Suppressor macrophage (primary cell): ENCODE measurements around the gene CISH.

ENCODE experiments used
- DNase-seq, 4 experiments: peaks; one replicate each; pipeline ENCODE4 v3.0.0-alpha.2; 2020 to 2022

The CISH gene

DNA sequence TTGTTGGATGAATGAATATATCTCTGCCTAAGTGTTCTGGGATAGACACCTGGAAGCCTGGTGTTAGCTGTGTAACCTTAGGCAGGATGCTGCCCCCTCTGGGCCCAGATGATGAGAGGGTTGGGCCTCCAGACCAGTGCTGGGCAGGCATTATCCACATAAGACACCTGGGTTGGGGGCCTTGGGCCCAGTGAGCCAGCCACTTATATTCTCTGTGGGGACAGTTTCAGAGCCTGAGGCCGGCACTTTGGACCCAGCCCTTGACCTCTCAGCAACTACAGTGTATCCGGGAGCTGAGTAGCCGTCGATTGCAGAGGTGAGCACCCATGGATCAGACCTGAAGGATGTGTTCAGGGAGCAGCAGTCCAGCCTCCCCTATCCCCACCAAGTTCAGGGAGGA is 40.1 kb downstream of the CISH start:
- DNase-seq: no peak

DNA sequence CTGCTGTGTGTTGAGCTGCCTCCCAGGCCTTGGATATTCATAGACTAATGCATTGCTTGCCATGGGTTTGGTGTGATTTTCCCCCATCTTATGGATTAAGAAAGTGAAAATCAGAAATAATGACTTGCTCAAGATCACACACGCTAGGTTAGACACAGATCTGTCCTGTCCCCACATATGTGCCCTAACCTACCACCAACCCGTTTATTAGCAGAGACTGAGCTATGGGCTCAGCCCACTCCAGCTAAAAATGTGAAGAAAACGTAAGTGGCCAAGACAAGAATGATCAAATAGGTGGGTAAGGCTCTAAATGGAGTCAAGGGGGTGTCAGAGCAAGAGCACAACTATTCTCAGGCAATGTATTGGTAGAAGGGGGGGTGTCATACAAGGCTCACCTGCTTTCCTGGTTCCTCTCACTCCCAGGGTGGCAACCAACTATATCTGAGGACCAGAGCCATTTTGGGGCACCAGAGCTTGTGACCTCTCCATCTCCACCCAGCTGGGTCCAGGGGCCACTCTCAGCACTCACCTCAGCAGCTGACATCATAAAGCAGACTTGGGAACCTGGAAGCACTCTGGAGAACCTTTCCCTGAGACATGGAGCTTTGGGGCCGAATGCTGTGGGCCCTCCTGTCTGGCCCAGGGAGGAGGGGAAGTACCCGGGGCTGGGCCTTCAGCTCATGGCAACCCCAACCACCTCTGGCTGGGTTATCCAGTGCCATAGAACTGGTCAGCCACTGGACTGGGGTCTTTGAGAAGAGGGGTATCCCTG is 40.9 kb downstream of the CISH start:
- DNase-seq: no peak

DNA sequence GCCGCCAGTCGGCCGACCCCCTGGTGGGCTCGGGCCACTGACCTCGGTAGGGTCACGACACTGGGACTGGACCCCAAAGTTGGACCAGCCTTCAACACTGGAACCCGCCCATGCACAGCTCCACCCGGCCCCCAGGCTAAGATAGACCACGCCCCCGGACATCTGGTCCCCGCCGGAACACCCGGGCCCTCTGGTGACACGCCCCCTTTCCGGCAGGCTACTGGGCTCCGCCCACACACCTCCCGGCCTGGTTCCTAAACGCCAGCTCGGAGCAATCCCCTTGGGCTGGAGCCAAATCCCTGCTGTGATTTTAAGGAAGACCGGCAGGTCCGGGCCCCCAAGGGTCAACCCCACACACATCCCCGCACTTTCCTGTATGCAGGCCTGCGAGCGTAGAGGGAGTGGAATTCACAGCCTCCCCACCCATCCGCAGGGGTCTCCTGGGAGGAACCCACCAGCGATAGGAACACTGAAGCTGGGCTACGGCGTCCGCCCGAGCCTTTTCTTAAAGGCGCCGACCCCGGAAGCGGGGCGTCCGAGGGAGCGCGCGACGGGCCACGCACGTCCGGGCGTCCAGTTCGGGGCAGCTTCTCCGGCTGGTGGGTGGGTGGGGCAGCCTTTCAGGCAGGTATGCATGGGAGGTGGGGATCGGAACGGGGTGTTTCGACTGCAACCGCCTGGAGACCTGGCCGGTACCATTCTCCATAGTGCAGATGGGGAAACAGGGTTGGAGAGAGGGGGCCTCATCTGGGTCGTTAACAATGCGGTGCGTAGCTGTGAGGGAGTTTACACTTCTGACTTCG is 42.4 kb downstream of the CISH start, which contains the start of gene HEMK1:
HEMK1 (plus strand) TSS at position 576 of the 803 bp plus-strand sequence. CDS start 1,583 bp downstream, outside the sequence.
- DNase-seq: peak; percentile 97 to 100 (median 100)

DNA sequence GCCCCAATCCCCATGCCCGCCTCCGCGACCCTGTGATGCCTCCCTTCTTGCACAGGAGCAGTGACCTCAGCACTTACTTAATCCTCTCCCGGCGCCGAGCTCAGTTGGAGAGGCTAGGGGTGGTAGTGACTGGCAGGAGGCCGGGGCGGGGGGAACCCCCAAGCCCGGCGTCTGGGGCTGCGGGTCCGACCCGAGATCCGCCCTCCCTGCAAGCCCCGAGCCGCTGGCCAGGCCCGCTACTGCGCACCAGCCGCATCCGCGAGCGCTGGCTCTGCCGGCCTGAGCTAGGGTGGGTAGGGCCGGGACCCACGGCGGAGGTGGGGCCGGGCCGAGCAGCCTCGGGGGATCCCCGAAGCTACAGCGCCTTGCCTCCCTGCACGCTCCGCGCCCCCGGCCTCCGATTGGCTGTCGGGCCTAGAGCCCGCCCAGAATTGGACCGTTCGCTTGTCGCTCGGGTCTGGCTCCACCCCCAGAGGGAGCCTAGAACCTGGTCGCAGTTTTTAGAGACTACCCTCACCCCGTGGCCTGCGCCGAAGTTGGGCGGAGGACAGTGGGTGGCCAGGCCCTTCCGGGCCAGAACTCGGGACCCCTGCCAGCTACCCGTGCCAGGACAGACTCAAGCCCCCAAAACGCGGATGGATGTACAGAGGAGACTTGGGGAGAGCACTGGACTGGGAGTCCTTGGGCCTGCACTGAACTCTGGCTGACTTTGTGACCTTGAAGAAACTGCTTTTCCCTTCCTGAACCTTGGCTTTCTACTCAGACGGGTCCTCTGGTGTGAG is 44.0 kb downstream of the CISH start, which contains the start of gene C3orf18:
C3orf18 (minus strand) TSS at position 362 of the 782 bp plus-strand sequence. CDS start 2,048 bp downstream, outside the sequence.
- peak; percentile 93 to 97 (median 96) for DNase-seq

DNA sequence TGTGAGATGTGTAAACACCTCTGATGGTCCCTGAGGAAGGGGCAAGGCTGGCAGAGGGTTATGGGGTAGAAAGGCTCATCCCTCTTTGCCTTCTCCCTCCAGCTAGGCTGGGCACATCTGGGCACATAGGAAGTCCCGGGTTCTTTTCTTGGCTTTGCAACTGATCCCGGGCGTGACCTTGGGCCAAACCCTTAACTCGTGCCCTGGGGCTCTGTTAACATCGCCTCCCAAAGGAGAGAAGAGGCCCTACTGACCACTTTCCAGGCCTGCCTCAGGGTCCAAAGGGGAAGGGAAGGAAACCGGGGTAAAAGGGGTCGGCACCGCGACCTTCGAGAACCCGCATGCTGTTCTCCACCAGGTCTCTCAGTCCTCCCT is 44.6 kb downstream of the CISH start:
- no peak for DNase-seq

DNA sequence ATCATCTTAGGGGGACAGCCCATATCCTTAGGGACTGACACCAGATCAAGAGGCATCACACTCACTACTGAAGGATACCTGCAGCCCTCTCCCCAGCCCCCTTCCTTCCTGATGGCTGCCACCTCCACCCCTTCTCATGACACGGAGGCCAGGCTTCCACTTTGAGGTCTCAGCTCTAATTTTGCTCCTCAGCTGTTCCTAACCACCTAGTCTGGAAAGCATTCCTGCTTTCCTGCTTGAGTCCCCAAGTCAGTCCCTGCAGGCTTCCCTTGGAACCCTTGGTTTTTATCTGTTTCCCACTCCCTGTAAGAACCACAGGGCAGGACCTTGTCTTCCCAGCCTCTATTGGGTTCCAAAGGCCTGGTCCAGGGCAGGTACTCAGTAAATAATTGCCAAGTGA is 47.3 kb downstream of the CISH start:
- DNase-seq: no peak

DNA sequence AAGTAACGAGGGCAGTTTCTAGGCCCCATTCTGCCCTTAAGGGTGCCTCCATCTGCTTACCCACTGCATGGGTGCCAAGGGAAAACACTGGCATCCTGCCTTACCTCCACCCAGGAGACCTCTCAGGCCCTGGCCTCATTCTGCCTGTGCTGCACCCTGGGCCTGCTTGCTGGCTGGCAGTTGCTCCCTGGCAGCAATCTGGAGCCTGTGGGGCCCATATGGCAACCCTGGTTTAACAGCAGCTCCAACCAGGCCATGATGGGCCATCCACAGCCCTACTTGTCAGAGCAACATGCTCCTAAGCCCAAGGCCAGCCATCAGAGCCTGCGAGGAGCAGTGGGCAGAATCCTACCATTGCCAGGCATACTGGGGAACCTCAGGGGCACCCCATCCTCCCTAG is 47.7 kb downstream of the CISH start:
- no peak for DNase-seq

DNA sequence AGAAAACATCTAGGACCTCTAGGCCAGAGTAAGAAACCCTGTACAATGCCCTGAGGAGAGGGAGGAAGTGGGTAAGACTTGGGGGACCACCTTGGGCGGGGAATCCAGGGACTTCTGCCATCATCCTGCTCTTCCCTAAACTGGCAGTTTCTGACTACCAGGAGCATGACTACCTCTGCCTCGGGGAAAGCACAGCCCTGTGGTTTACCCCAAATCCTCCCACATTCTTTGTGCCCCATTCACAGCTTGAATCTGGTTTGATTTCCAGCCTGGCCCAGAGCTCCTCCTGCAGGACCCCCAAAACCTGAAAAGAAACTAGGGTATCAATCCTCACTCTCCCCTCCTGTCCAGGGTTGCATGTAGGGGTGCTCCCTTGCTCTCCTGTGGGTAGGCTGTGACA is 48.7 kb downstream of the CISH start:
- peak in 3 of 4 experiments; percentile 16 to 24 (median 20) for DNase-seq

DNA sequence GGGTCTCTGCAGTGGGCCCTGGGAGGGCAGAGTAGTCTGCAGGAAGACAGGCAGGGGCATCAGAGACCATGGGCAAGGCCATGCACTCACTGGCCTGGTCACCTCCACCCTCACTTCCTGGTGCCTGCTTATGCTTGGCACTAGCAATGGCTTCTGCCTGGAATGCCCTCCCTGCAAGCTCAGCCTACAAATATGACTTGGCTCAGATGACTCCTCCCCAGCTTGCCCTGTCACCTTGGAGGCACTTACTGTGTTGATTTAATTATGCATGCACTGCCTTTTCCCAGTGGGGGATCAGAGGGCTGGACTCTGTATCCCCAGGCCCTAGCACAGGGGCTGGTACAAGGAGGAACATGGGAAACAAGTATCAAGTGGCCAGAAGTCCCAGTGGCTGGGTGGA is 51.9 kb downstream of the CISH start:
- no peak for DNase-seq

DNA sequence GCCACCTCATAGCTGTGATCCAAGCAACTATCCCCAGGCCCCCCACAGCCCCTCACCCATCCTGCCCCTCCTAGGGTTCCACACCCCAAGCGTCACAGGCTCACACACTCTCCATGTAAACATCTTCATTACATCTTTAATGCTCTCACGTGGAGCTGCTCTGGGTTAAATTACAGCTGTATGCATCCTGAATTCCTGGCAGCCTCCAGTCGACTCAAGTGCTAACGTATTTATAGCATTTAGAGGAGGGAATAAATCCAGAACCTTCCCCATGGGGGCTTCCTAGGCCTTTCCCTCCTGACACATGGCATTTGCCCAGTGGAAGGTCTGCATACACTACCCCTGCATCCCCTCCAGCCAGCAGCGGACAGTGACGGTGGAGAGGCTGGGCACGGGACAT is 53.7 kb downstream of the CISH start:
- no peak for DNase-seq

DNA sequence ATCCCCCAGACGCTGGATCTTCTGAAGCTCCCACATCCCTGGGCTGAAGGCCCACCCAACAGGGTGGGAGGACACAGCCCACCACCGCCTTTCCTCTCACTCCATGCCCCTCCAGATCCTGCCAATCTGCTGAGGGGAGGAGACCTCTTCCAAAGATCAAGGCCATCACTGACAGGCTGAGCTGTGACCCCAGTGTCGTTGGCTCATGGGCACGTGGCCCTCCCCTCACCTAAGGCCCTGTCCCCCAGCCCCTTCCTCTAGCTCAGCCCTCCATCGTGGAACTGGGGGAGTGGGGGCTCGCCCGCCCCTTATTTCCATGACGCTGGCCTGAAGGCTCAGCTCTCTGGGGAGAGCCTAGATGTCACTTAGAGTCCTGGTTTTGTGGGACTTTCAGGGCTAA is 54.5 kb downstream of the CISH start:
- no peak for DNase-seq
